Tibial artery (tissue), 4 donors: Measurements from ENCODE around the gene DNAH6.

Experiments
- DNase-seq, 2 donors: peaks; one replicate each; pipeline ENCODE4 v3.0.0-alpha.2; 2019
- H3K27ac ChIP-seq, 2 donors: fragments of 200-600 bp; sonication (generic) in 1 of 2; 1 replicate in 1 of 2; 2 replicates in 1 of 2; pipeline ENCODE4 v1.5.1; 2018 to 2019; ENCODE audit warnings: mild to moderate bottlenecking in 1 of 2
- H3K27me3 ChIP-seq, 2 donors: fragments of 200-600 bp; sonication (generic) in 1 of 2; one replicate each; pipeline versions ENCODE4 v1.5.1 to v1.6.0; 2016 to 2019
- H3K36me3 ChIP-seq, 3 donors: fragments of 200-600 bp; sonication (generic) in 2 of 3; one replicate each; pipeline ENCODE4 v1.5.1; 2016 to 2019; ENCODE audit warnings: mild to moderate bottlenecking in 2 of 3
- H3K4me1 ChIP-seq, 4 donors: fragments of 200-600 bp; sonication (generic) in 2 of 4; 1 replicate in 3 of 4; 2 replicates in 1 of 4; pipeline ENCODE4 v1.5.1; 2016 to 2019
- H3K4me3 ChIP-seq, 2 donors: fragments of 200-600 bp; sonication (generic) in 1 of 2; 1 replicate in 1 of 2; 2 replicates in 1 of 2; pipeline ENCODE4 v1.5.1; 2018 to 2019; ENCODE audit warnings: mild to moderate bottlenecking in 2 of 2
- H3K9me3 ChIP-seq, 3 donors: fragments of 200-600 bp; sonication (generic) in 1 of 3; one replicate each; pipeline ENCODE4 v1.5.1; 2016 to 2019
- intact Hi-C: fragments of 100-400 bp; cut with DNase I; formaldehyde crosslinking; loops from one replicate; pipeline ENCODE4 v1.15.0; 2023; ENCODE audit warnings: low total_unique reads
- TF ChIP-seq, protein P1 (sequence below), 2 experiments: fragments of 200-600 bp in 1 of 2; fragments of 450-650 bp in 1 of 2; IDR thresholded peaks; one replicate each; pipeline ENCODE4 v1.5.1; 2017 to 2019; ENCODE audit warnings: antibody characterized with exemption in 2 of 2, mild to moderate bottlenecking in 1 of 2, moderate library complexity in 1 of 2

Gene DNAH6

DNA sequence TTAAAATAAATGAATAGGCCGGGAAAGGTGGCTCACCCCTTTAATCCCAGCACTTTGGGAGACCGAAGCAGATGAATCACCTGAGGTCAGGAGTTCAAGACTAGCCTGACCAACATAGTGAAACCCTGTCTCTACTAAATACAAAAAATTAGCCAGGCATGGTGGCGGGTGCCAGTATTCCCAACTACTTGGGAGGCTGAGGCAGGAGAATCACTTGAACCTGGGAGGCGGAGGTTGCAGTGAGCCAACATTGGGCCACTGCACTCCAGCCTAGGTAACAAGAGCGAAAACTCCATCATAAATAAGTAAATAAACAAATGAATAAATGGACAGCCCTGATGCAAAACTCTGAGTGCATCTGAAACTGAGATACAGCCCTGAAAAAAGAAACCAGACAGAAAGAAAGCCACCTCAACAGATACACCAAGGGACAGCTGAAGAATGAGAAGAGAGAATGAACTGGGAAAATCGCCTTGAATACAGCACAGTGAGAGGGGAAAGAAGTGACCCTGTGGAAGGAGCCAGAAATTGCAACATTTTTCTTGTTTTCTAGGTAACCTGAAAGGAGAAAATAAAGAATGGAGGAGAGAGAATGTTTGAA lies 300.2 kb downstream of the DNAH6 start:
- Histone ChIP-seq H3K4me3 (no peak overlapping the region), H3K27ac (no peak overlapping the region), H3K9me3 (no peaks in the 10 kb centered on the region), H3K27me3 (no peaks in the 10 kb centered on the region), H3K4me1 (no peaks in the 10 kb centered on the region), H3K36me3 (no peaks in the 10 kb centered on the region)
- TF ChIP-seq, protein P1, sequence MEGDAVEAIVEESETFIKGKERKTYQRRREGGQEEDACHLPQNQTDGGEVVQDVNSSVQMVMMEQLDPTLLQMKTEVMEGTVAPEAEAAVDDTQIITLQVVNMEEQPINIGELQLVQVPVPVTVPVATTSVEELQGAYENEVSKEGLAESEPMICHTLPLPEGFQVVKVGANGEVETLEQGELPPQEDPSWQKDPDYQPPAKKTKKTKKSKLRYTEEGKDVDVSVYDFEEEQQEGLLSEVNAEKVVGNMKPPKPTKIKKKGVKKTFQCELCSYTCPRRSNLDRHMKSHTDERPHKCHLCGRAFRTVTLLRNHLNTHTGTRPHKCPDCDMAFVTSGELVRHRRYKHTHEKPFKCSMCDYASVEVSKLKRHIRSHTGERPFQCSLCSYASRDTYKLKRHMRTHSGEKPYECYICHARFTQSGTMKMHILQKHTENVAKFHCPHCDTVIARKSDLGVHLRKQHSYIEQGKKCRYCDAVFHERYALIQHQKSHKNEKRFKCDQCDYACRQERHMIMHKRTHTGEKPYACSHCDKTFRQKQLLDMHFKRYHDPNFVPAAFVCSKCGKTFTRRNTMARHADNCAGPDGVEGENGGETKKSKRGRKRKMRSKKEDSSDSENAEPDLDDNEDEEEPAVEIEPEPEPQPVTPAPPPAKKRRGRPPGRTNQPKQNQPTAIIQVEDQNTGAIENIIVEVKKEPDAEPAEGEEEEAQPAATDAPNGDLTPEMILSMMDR (IDR thresholded peaks at IDR 0.05): no peak
- DNase-seq: no peak
- intact Hi-C loops: no loop called here

DNA sequence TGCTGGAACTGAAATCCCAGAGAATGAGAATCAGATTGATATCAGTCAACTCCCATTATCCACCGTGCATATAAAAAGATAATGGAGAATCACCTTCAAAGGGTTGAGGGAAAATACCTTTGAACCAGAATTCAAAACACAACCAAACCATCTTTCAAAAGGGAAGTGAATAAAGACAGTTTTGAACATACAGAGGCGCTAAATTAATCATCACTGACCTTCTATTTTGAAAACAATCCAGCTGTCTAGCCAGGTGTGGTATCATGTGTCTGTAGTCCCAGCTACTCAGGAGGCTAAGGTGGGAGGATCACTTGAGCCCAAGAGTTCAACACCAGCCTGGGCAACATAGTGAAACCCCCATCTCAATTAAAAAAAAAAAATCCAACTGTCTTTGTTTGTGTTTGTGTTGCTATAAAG lies 300.9 kb downstream of the DNAH6 start:
- H3K4me1 ChIP-seq: no peaks in the 10 kb centered on the region
- DNase-seq: no peak
- no peak overlapping the region for H3K4me3 ChIP-seq
- no peaks in the 10 kb centered on the region for H3K36me3 ChIP-seq
- no peak overlapping the region for H3K27ac ChIP-seq
- H3K9me3 ChIP-seq: no peaks in the 10 kb centered on the region
- H3K27me3 ChIP-seq: no peaks in the 10 kb centered on the region
- TF ChIP-seq, protein P1 (IDR thresholded peaks at IDR 0.05): no peak
- intact Hi-C loops: no loop called here

DNA sequence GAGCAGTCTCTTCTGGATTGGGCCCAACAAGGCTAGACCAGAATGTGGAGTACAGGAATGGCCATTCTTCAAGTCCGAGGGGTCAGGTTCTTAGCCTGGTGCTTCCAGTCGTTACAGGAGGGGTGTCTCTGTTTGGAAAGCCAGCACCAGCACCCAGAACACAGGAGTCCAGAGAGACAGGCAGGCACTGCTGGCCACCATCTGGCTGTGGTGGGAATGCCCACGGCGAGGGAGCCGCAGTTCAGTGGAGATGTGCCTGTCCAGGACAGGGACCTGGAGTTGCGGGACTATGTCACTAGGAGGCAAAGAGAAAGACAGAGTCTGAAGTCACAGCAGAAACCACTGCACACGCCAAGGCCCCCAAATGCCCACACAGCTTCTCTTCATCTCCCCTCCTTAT lies 305.5 kb downstream of the DNAH6 start:
- H3K27ac ChIP-seq: no peak overlapping the region
- intact Hi-C loops: no loop called here
- H3K4me3 ChIP-seq: no peak overlapping the region
- H3K4me1 ChIP-seq: no peaks in the 10 kb centered on the region
- no peaks in the 10 kb centered on the region for H3K36me3 ChIP-seq
- TF ChIP-seq, protein P1 (IDR thresholded peaks at IDR 0.05): no peak
- no peak for DNase-seq
- H3K9me3 ChIP-seq: no peaks in the 10 kb centered on the region
- H3K27me3 ChIP-seq: no peaks in the 10 kb centered on the region

DNA sequence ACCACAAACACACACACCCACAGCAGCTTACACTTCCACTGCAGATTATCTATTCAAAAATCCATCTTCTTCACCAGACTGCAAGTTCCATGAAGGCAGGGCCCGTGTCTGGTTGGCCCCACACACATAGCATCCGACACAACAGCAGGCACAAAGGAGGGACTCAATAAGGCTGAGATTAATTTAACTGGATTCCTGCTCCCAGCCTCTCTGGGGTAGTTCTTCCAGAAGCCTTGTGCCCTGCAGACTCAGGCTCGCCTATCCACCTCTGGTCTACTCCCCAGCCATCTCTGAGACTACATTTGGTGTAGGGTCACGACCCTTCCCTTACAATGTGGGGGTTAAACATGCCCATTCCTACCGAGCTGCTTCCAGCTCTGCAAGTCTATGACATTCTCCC lies 306.9 kb downstream of the DNAH6 start:
- Histone ChIP-seq H3K4me3 (no peak overlapping the region), H3K27me3 (no peaks in the 10 kb centered on the region), H3K4me1 (no peaks in the 10 kb centered on the region), H3K36me3 (no peaks in the 10 kb centered on the region), H3K27ac (no peak overlapping the region), H3K9me3 (no peaks in the 10 kb centered on the region)
- no peak for DNase-seq
- intact Hi-C loops: no loop called here
- TF ChIP-seq, protein P1 (IDR thresholded peaks at IDR 0.05): no peak

DNA sequence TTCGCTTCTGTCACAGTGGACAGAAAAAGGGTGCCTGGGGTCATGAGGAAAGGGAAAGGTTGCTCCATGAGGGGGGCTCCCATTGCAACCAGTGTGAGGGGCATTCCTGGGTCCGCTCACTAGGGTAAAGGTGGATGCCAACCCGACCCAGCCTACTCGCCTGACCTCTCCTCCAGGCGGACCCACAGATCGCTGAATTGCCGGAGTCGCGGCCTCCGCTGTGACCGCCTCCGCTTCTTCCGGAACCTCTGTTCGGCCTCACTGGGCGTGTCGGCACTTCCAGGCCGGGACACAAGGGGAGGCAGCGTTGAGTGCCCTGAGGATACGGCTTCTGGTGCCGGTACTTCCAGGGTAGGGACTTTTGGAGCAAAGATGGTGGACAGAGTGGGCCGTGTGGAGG lies 307.5 kb downstream of the DNAH6 start:
- no peak overlapping the region for H3K4me3 ChIP-seq
- TF ChIP-seq, protein P1 (IDR thresholded peaks at IDR 0.05): no peak
- no peaks in the 10 kb centered on the region for H3K36me3 ChIP-seq
- H3K27me3 ChIP-seq: no peaks in the 10 kb centered on the region
- H3K4me1 ChIP-seq: no peaks in the 10 kb centered on the region
- H3K9me3 ChIP-seq: no peaks in the 10 kb centered on the region
- intact Hi-C loops: no loop called here
- no peak for DNase-seq
- H3K27ac ChIP-seq: no peak overlapping the region
